Endothelial cell of umbilical vein (primary cell): ENCODE data around the gene CDK6. TPM values are rescaled to one million over a fixed set of nuclear protein-coding genes. Genes with fewer than 3 reads are reported as not detected.

Experiments used
- BruUV-seq: library from RNA; stranded (reverse); fragments of 400-500 nt; replicated peaks from 2 replicates; lab custom pipeline; 2021; lab: Mats Ljungman, UMichigan
- CTCF ChIA-PET: fragments of 300-600, 350-600 bp; sonication (Branson Sonifier 250); formaldehyde crosslinking; loops from one replicate; lab custom pipeline; 2021; ENCODE audit warnings: antibody characterized with exemption, inconsistent platforms; lab: Charles Lee
- POLR2A ChIA-PET: fragments of 300-600, 350-600 bp; sonication (Branson Sonifier 250); formaldehyde crosslinking; loops from one replicate; lab custom pipeline; 2021; ENCODE audit warnings: antibody characterized with exemption, inconsistent platforms; lab: Charles Lee
- DNase-seq: peaks from one replicate; pipeline ENCODE4 v3.0.0-alpha.2; 2011; ENCODE audit warnings: low read depth, low spot score
- FAIRE-seq: peaks from 2 replicates; lab custom pipeline; 2011; peaks lifted over from hg19 to GRCh38; lab: Jason Lieb, UNC
- H2AFZ ChIP-seq: 2 replicates; pipeline ENCODE4 v1.6.0; 2012; ENCODE audit warnings: low read depth, low read length, control low read depth, inconsistent platforms
- H3K27ac ChIP-seq: 2 replicates; pipeline ENCODE4 v1.5.1; 2011; ENCODE audit warnings: low read depth, mild to moderate bottlenecking, control low read depth, low read length, moderate library complexity; ENCODE audit not compliant: insufficient read depth
- H3K27me3 ChIP-seq, 2 experiments: 2 replicates each; pipeline versions ENCODE4 v1.6.0 to v1.6.1; 2011; ENCODE audit warnings: low read length in 2 of 2, mixed read lengths in 1 of 2; ENCODE audit not compliant: control insufficient read depth in 2 of 2, insufficient read depth in 2 of 2
- H3K36me3 ChIP-seq, 2 experiments: 2 replicates in 1 of 2; 3 replicates in 1 of 2; pipeline ENCODE4 v1.5.1; 2011; ENCODE audit warnings: low read length in 2 of 2, mild to moderate bottlenecking in 1 of 2, moderate library complexity in 1 of 2; ENCODE audit not compliant: control insufficient read depth in 2 of 2, insufficient read depth in 2 of 2; ENCODE audit errors: extremely low read depth in 1 of 2
- H3K4me1 ChIP-seq: 3 replicates; pipeline ENCODE4 v1.5.1; 2011; ENCODE audit warnings: mild to moderate bottlenecking, low read length; ENCODE audit not compliant: control insufficient read depth, insufficient read depth; ENCODE audit errors: extremely low read depth
- H3K4me2 ChIP-seq: 2 replicates; pipeline ENCODE4 v1.6.1; 2011; ENCODE audit warnings: low read length, control low read depth, mixed read lengths; ENCODE audit not compliant: insufficient read depth
- H3K4me3 ChIP-seq, 3 experiments: fragments of 200-600 bp in 1 of 3; sonication (generic), shearing (Covaris generic) in 1 of 3; replicated peaks in 1 of 3; 2 replicates each; pipeline ENCODE4 v1.5.1; 2011 to 2016; ENCODE audit warnings: control low read depth in 3 of 3, low read length in 3 of 3, mild to moderate bottlenecking in 2 of 3, inconsistent platforms in 1 of 3, low read depth in 1 of 3, moderate library complexity in 1 of 3; ENCODE audit not compliant: insufficient read depth in 1 of 3
- H3K79me2 ChIP-seq: 2 replicates; pipeline ENCODE4 v1.6.0; 2012; ENCODE audit warnings: low read length, inconsistent platforms; ENCODE audit not compliant: control insufficient read depth, insufficient read depth
- H3K9ac ChIP-seq: replicated peaks from 2 replicates; pipeline ENCODE3; 2011; ENCODE audit warnings: low read length, control low read depth; ENCODE audit not compliant: insufficient read depth; ENCODE audit errors: extremely low read depth
- H3K9me1 ChIP-seq: replicated peaks from 3 replicates; pipeline ENCODE4 v1.6.0; 2011; ENCODE audit warnings: mild to moderate bottlenecking, low read length; ENCODE audit not compliant: control insufficient read depth, insufficient read depth; ENCODE audit errors: extremely low read depth
- H3K9me3 ChIP-seq: replicated peaks from 2 replicates; pipeline ENCODE4 v1.5.1; 2012; ENCODE audit warnings: low read length, inconsistent platforms; ENCODE audit not compliant: control insufficient read depth, insufficient read depth
- H4K20me1 ChIP-seq: replicated peaks from 2 replicates; pipeline ENCODE3; 2011; ENCODE audit warnings: mild to moderate bottlenecking, low read length; ENCODE audit not compliant: control insufficient read depth, insufficient read depth; ENCODE audit errors: extremely low read depth
- CTCF ChIP-seq, 2 donors: IDR thresholded peaks; 1 replicate in 1 of 2; 2 replicates in 1 of 2; pipeline ENCODE4 v1.5.1; 2011; ENCODE audit warnings: low read length in 2 of 2, mild to moderate bottlenecking in 2 of 2, moderate library complexity in 2 of 2, control low read depth in 1 of 2, inconsistent platforms in 1 of 2, low read depth in 1 of 2; ENCODE audit not compliant: insufficient read depth in 1 of 2; ENCODE audit errors: extremely low read depth in 1 of 2
- EZH2 ChIP-seq: IDR thresholded peaks from 2 replicates; pipeline ENCODE4 v1.6.1; 2012; ENCODE audit warnings: borderline replicate concordance, low read depth, mild to moderate bottlenecking, moderate library complexity, low read length, inconsistent platforms; ENCODE audit not compliant: severe bottlenecking
- FOS ChIP-seq: IDR thresholded peaks from 2 replicates; pipeline ENCODE4 v1.6.1; 2011; ENCODE audit warnings: mild to moderate bottlenecking, low read length, moderate library complexity, borderline replicate concordance; ENCODE audit not compliant: insufficient read depth
- GATA2 ChIP-seq: IDR thresholded peaks from 2 replicates; pipeline ENCODE4 v1.7.0; 2011; ENCODE audit warnings: low read depth, mild to moderate bottlenecking, moderate library complexity, mixed read lengths, low read length; ENCODE audit not compliant: insufficient read length, insufficient read depth
- JUN ChIP-seq: IDR thresholded peaks from 2 replicates; pipeline ENCODE4 v1.6.1; 2011; ENCODE audit warnings: borderline replicate concordance, low read depth; ENCODE audit not compliant: insufficient read length, insufficient read depth
- MAX ChIP-seq: IDR thresholded peaks from 2 replicates; pipeline ENCODE4 v1.6.1; 2011; ENCODE audit not compliant: insufficient read depth, insufficient read length
- MYC ChIP-seq: IDR thresholded peaks from one replicate; pipeline ENCODE4 v1.6.1; 2011; ENCODE audit warnings: mild to moderate bottlenecking, low read depth, low read length
- POLR2A ChIP-seq: IDR thresholded peaks from 2 replicates; pipeline ENCODE4 v1.6.1; 2012; ENCODE audit warnings: low read depth, mild to moderate bottlenecking, control low read depth, low read length
- POLR2AphosphoS5 ChIP-seq: IDR thresholded peaks from 2 replicates; pipeline ENCODE4 v1.6.1; 2012; ENCODE audit warnings: low read depth, mild to moderate bottlenecking, control low read depth, low read length, moderate library complexity; ENCODE audit not compliant: insufficient read depth
- dilution Hi-C: fragments of 300-500 bp; cut with MboI; formaldehyde crosslinking; loops from one replicate; pipeline ENCODE4 v1.15.0; 2019; ENCODE audit warnings: low sequenced_read_pairs; ENCODE audit not compliant: extremely low pct_ligation_motif_present
- intact Hi-C: fragments of 100-400 bp; cut with micrococcal nuclease; formaldehyde crosslinking; loops from one replicate; pipeline ENCODE4 v1.10.0; 2022
- polyA plus RNA-seq, 4 experiments: library from polyadenylated mRNA; depleted of rRNA in 3 of 4; stranded (reverse) in 3 of 4; unstranded in 1 of 4; fragments of >200 nt; gene quantifications; 2 replicates each; pipeline versions ENCODE4 v1.2.1 to v1.2.3, GENCODE V29; 2011 to 2012; ENCODE audit warnings: missing spikeins in 1 of 4
- total RNA-seq: library from RNA; stranded (reverse); gene quantifications from 2 replicates; pipeline ENCODE4 v1.2.3, GENCODE V29; 2021

The CDK6 gene
- total and polyA plus RNA-seq, 2 donors (not counting 3 experiments of a cell fraction or from before 2014, with no cell fraction given), result 6.0 to 28.2 TPM

DNA sequence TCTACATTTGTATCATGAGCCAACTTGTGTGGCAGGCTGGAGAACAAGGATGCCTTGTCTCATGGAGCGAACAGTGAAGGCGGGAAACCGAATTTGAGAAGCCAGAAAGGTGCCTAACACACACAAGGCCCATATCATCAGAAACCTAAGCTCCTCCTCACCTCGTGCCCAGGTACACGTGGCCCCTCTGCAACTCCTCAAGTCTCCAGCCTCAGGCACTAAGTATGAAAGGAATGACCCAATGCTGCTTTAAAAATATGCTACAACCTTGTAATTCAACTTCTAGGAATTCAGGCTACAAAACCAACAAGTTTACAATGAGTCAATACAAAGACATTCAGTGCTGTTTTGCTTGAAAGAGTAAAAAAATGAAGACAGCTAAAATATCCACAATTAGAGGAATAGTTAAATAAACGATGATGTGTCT, 95.7 kb downstream of the CDK6 start:
- Histone ChIP-seq H3K4me1 (no peaks in the 10 kb centered on the region), H3K9ac (no peak overlapping the region)

DNA sequence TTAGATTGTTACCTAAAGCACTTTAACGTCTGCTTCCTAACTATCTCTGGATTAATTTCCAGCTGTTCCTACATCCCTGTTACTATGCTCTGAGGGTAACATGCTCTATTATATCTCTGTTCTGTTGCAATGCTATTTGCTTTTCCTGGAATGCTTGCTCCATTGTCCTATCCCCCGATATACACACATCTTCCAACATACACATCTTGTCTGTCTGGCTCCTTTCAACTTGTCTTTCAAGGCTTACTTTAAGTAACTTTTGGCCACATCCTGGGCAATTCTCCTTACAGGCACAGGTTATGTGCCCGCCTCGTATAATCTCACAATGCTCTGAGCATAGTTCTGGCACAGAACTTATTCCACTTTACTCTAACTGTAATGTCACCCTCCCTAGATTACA, 96.2 kb downstream of the CDK6 start:
- H3K9me3 ChIP-seq, result no peaks in the 10 kb centered on the region
- TF ChIP-seq MAX, result no peak
- no peak for TF ChIP-seq EZH2
- TF ChIP-seq JUN, result no peak
- TF ChIP-seq POLR2A, result no peak
- no peak for TF ChIP-seq POLR2AphosphoS5
- no peak for TF ChIP-seq CTCF (IDR thresholded peaks at IDR 0.05; ENCODE audit: extremely low read depth in 1 of 2, insufficient read depth in 1 of 2, low read depth in 1 of 2, low read length in 2 of 2)
- TF ChIP-seq FOS, result no peak
- no peak for TF ChIP-seq MYC
- TF ChIP-seq GATA2, result no peak
- intact Hi-C loops, result no loop called here
- H3K9me1 ChIP-seq, result no peaks in the 10 kb centered on the region
- BruUV-seq, result no TSS peak
- no peaks in the 10 kb centered on the region for H3K79me2 ChIP-seq
- no peak for FAIRE-seq
- POLR2A ChIA-PET, result no interaction called here
- H4K20me1 ChIP-seq, result no peaks in the 10 kb centered on the region
- dilution Hi-C loops, result no loop called here
- H3K4me3 ChIP-seq, result no peak overlapping the region
- H3K9ac ChIP-seq, result no peak overlapping the region
- H3K4me2 ChIP-seq, result no peak overlapping the region
- H2AFZ ChIP-seq, result no peak overlapping the region
- CTCF ChIA-PET, result no interaction called here
- H3K4me1 ChIP-seq, result no peaks in the 10 kb centered on the region
- no peaks in the 10 kb centered on the region for H3K36me3 ChIP-seq
- no peak for DNase-seq
- no peaks in the 10 kb centered on the region for H3K27me3 ChIP-seq
- H3K27ac ChIP-seq, result no peak overlapping the region

More for the DNA sequence above, 95.7 kb downstream of the CDK6 start:
- H3K9me1 ChIP-seq, result no peaks in the 10 kb centered on the region
- POLR2A ChIA-PET, result no interaction called here
- FAIRE-seq, result no peak
- CTCF ChIA-PET, result interaction anchor here (0.6 kb wide), 1 partner anchor 92 kb away, joined by 4 read pairs; no protein-coding TSS in a partner anchor
- no peaks in the 10 kb centered on the region for H3K36me3 ChIP-seq
- no peaks in the 10 kb centered on the region for H3K27me3 ChIP-seq
- no peaks in the 10 kb centered on the region for H3K9me3 ChIP-seq
- no peak overlapping the region for H3K27ac ChIP-seq
- H3K4me2 ChIP-seq, result no peak overlapping the region
- no peak overlapping the region for H3K4me3 ChIP-seq
- H3K79me2 ChIP-seq, result no peaks in the 10 kb centered on the region
- no peak for DNase-seq
- TF ChIP-seq GATA2 (no peak), POLR2A (no peak), EZH2 (no peak), MYC (no peak), MAX (no peak), JUN (no peak)
- H4K20me1 ChIP-seq, result no peaks in the 10 kb centered on the region
- dilution Hi-C loops (no loop called here), intact Hi-C loops (no loop called here)
- no peak overlapping the region for H2AFZ ChIP-seq
- no TSS peak for BruUV-seq
